Neuronal stem cell (in vitro differentiated cells): ENCODE results near the gene SYNE3.

ENCODE experiments used
- DNase-seq: peaks from one replicate; pipeline ENCODE4 v3.0.0-alpha.2; 2013; ENCODE audit warnings: low spot score
- H2AFZ ChIP-seq: one replicate; pipeline ENCODE4 v1.6.1; 2013; ENCODE audit warnings: mild to moderate bottlenecking, low read length, inconsistent platforms
- H2AK5ac ChIP-seq: 2 replicates; pipeline ENCODE4 v1.6.1; 2013; ENCODE audit warnings: low read depth, mild to moderate bottlenecking, inconsistent platforms, low read length, moderate library complexity, mixed read lengths
- H2BK120ac ChIP-seq: 2 replicates; pipeline ENCODE4 v1.6.1; 2013; ENCODE audit warnings: low read depth, mild to moderate bottlenecking, inconsistent platforms, low read length, moderate library complexity, mixed read lengths
- H2BK12ac ChIP-seq: one replicate; pipeline ENCODE4 v1.6.1; 2013; ENCODE audit warnings: low read length, inconsistent platforms
- H2BK15ac ChIP-seq: 2 replicates; pipeline ENCODE4 v1.6.1; 2013; ENCODE audit warnings: mild to moderate bottlenecking, low read length, inconsistent platforms, mixed read lengths
- H2BK5ac ChIP-seq: one replicate; pipeline ENCODE4 v1.6.1; 2013; ENCODE audit warnings: inconsistent platforms, mild to moderate bottlenecking, low read length, moderate library complexity
- H3K14ac ChIP-seq: one replicate; pipeline ENCODE4 v1.6.1; 2013; ENCODE audit warnings: low read length, inconsistent platforms
- H3K18ac ChIP-seq: 2 replicates; pipeline ENCODE4 v1.6.1; 2013; ENCODE audit warnings: low read length, inconsistent platforms
- H3K23ac ChIP-seq: 2 replicates; pipeline ENCODE4 v1.6.1; 2013; ENCODE audit warnings: low read depth, mild to moderate bottlenecking, mixed read lengths, low read length, inconsistent platforms; ENCODE audit not compliant: poor library complexity
- H3K27ac ChIP-seq: replicated peaks from 3 replicates; pipeline ENCODE4 v1.5.1; 2013; ENCODE audit warnings: low read length, inconsistent platforms
- H3K27me3 ChIP-seq, 3 experiments: 2 replicates each; pipeline ENCODE4 v1.6.1; 2013; ENCODE audit warnings: low read length in 3 of 3, mild to moderate bottlenecking in 2 of 3, inconsistent platforms in 1 of 3, low read depth in 1 of 3, mixed read lengths in 1 of 3, moderate library complexity in 1 of 3; ENCODE audit not compliant: control insufficient read depth in 3 of 3, insufficient read depth in 3 of 3
- H3K36me3 ChIP-seq, 2 donors: replicated peaks in 1 of 2; 2 replicates each; pipeline ENCODE4 v1.6.1; 2013; ENCODE audit warnings: low read length in 2 of 2; ENCODE audit not compliant: control insufficient read depth in 2 of 2, insufficient read depth in 2 of 2
- H3K4ac ChIP-seq: 2 replicates; pipeline ENCODE4 v1.6.1; 2013; ENCODE audit warnings: inconsistent platforms, mild to moderate bottlenecking, low read length, moderate library complexity
- H3K4me1 ChIP-seq, 2 donors: 1 replicate in 1 of 2; 2 replicates in 1 of 2; pipeline ENCODE4 v1.6.1; 2013; ENCODE audit warnings: low read length in 2 of 2, low read depth in 1 of 2; ENCODE audit not compliant: control insufficient read depth in 2 of 2, insufficient read depth in 1 of 2
- H3K4me2 ChIP-seq: one replicate; pipeline ENCODE4 v1.6.1; 2013; ENCODE audit warnings: mild to moderate bottlenecking, low read length, inconsistent platforms; ENCODE audit not compliant: insufficient read depth, poor library complexity, severe bottlenecking
- H3K4me3 ChIP-seq, 2 donors: 2 replicates each; pipeline ENCODE4 v1.5.1; 2013; ENCODE audit warnings: low read length in 2 of 2, mild to moderate bottlenecking in 2 of 2, inconsistent platforms in 1 of 2, moderate library complexity in 1 of 2
- H3K79me1 ChIP-seq: one replicate; pipeline ENCODE4 v1.6.1; 2013; ENCODE audit warnings: low read depth, mild to moderate bottlenecking, inconsistent platforms, low read length, moderate library complexity
- H3K9ac ChIP-seq: one replicate; pipeline ENCODE4 v1.6.1; 2013; ENCODE audit warnings: mild to moderate bottlenecking, low read depth, low read length, inconsistent platforms; ENCODE audit not compliant: poor library complexity
- H3K9me3 ChIP-seq, 2 donors: replicated peaks in 1 of 2; 2 replicates each; pipeline versions ENCODE3 to v1.6.1; 2013; ENCODE audit warnings: low read length in 2 of 2, mild to moderate bottlenecking in 2 of 2, inconsistent platforms in 1 of 2, low read depth in 1 of 2, mixed read lengths in 1 of 2, moderate library complexity in 1 of 2; ENCODE audit not compliant: control insufficient read depth in 2 of 2, insufficient read depth in 1 of 2
- H4K8ac ChIP-seq: one replicate; pipeline ENCODE4 v1.6.1; 2013; ENCODE audit warnings: low read depth, mild to moderate bottlenecking, inconsistent platforms, low read length, moderate library complexity
- H4K91ac ChIP-seq: one replicate; pipeline ENCODE4 v1.6.1; 2013; ENCODE audit warnings: low read length, low read depth, mild to moderate bottlenecking, inconsistent platforms; ENCODE audit not compliant: poor library complexity
- WGBS, 2 donors: extraction: QIAGEN DNeasy Blood & Tissue Kit; methylation state at CpG; one replicate each; pipeline ENCODE4 v1.1.7; 2013; ENCODE audit warnings: missing lambda C conversion rate in 2 of 2, mixed read lengths in 1 of 2; ENCODE audit not compliant: insufficient read length in 2 of 2, insufficient replicate concordance in 1 of 2; ENCODE audit errors: extremely low coverage in 2 of 2; 5-methylcytosine and 5-hydroxymethylcytosine counted together

SYNE3 gene

GRCh38 chr14:95533391-95533821 is 17.0 kb upstream of the SYNE3 start:
- Histone ChIP-seq H3K36me3 (peaks cover 2 to 42% of the 10 kb centered on the region in 2 donors), H3K4me1 (peaks cover 20 to 33% of the 10 kb centered on the region in 2 donors), H3K4me3 (peak overlapping the region; percentile 78 to 97), H3K4ac (no peak overlapping the region), H3K27me3 (no peaks in the 10 kb centered on the region), H3K9me3 (no peaks in the 10 kb centered on the region), H4K91ac (no peak overlapping the region), H3K14ac (no peak overlapping the region), H2AFZ (peak overlapping the region; percentile 90), H2BK15ac (no peak overlapping the region), H2BK12ac (no peak overlapping the region), H3K27ac (no peak overlapping the region), H4K8ac (no peak overlapping the region), H3K23ac (no peak overlapping the region), H3K18ac (no peak overlapping the region), H3K79me1 (peaks cover 12% of the 10 kb centered on the region), H2AK5ac (no peak overlapping the region), H2BK5ac (no peak overlapping the region), H3K4me2 (peak overlapping the region; percentile 76), H2BK120ac (no peak overlapping the region), H3K9ac (no peak overlapping the region)
- no CpG with 5 or more reads among the region's 10 CpGs for WGBS, 2 donors
- DNase-seq: no peak

DNA sequence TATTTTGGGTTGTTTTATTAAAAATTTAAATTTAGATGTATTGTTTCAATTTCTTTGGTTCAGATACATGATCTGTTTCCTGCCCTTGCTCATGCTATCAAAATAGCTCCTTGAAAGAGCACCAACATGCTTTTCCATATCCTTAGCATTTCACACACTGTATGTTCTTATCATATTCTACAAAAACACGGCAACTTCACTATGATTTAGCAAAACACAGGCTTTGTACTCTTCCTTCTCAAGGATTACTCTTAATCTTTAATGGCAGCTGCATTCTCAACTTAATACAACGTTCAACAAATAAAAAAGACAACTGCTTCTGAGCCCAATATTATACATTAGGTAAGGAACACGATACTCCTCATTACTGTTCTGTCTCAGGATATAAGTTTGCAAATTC is 15.5 kb upstream of the SYNE3 start:
- peaks cover 12% of the 10 kb centered on the region for H3K79me1 ChIP-seq
- no peaks in the 10 kb centered on the region for H3K9me3 ChIP-seq
- H3K23ac ChIP-seq: no peak overlapping the region
- no peak overlapping the region for H2BK120ac ChIP-seq
- peaks cover 14 to 23% of the 10 kb centered on the region in 2 donors for H3K4me1 ChIP-seq
- H3K9ac ChIP-seq: no peak overlapping the region
- H2BK5ac ChIP-seq: no peak overlapping the region
- no peak overlapping the region for H3K14ac ChIP-seq
- H3K4me2 ChIP-seq: no peak overlapping the region
- H3K27ac ChIP-seq: no peak overlapping the region
- WGBS, 2 donors: no CpG with 5 or more reads among the region's 3 CpGs
- H2AK5ac ChIP-seq: no peak overlapping the region
- no peak overlapping the region for H2AFZ ChIP-seq
- no peak overlapping the region for H4K8ac ChIP-seq
- peaks cover 2 to 42% of the 10 kb centered on the region in 2 donors for H3K36me3 ChIP-seq
- no peak overlapping the region for H2BK12ac ChIP-seq
- H3K4me3 ChIP-seq: peak overlapping the region in 1 of 2 donors; percentile 78
- H4K91ac ChIP-seq: no peak overlapping the region
- no peaks in the 10 kb centered on the region for H3K27me3 ChIP-seq
- H3K18ac ChIP-seq: no peak overlapping the region
- no peak overlapping the region for H2BK15ac ChIP-seq
- no peak overlapping the region for H3K4ac ChIP-seq
- DNase-seq: no peak

GRCh38 chr14:95531473-95531872 is 15.0 kb upstream of the SYNE3 start:
- H2BK12ac ChIP-seq: no peak overlapping the region
- no peak overlapping the region for H3K27ac ChIP-seq
- H3K4me3 ChIP-seq: no peak overlapping the region
- H2BK15ac ChIP-seq: no peak overlapping the region
- no peak overlapping the region for H3K4me2 ChIP-seq
- no peaks in the 10 kb centered on the region for H3K27me3 ChIP-seq
- H2AK5ac ChIP-seq: no peak overlapping the region
- peaks cover 2 to 42% of the 10 kb centered on the region in 2 donors for H3K36me3 ChIP-seq
- H3K4me1 ChIP-seq: peaks cover 11 to 18% of the 10 kb centered on the region in 2 donors
- H3K14ac ChIP-seq: no peak overlapping the region
- H3K18ac ChIP-seq: no peak overlapping the region
- H2AFZ ChIP-seq: no peak overlapping the region
- peaks cover 12% of the 10 kb centered on the region for H3K79me1 ChIP-seq
- H4K8ac ChIP-seq: no peak overlapping the region
- no peak for DNase-seq
- no peak overlapping the region for H3K23ac ChIP-seq
- WGBS, 2 donors: no CpG with 5 or more reads among the region's 3 CpGs
- no peak overlapping the region for H3K4ac ChIP-seq
- H2BK5ac ChIP-seq: no peak overlapping the region
- no peak overlapping the region for H3K9ac ChIP-seq
- no peak overlapping the region for H4K91ac ChIP-seq
- H3K9me3 ChIP-seq: no peaks in the 10 kb centered on the region
- no peak overlapping the region for H2BK120ac ChIP-seq

DNA sequence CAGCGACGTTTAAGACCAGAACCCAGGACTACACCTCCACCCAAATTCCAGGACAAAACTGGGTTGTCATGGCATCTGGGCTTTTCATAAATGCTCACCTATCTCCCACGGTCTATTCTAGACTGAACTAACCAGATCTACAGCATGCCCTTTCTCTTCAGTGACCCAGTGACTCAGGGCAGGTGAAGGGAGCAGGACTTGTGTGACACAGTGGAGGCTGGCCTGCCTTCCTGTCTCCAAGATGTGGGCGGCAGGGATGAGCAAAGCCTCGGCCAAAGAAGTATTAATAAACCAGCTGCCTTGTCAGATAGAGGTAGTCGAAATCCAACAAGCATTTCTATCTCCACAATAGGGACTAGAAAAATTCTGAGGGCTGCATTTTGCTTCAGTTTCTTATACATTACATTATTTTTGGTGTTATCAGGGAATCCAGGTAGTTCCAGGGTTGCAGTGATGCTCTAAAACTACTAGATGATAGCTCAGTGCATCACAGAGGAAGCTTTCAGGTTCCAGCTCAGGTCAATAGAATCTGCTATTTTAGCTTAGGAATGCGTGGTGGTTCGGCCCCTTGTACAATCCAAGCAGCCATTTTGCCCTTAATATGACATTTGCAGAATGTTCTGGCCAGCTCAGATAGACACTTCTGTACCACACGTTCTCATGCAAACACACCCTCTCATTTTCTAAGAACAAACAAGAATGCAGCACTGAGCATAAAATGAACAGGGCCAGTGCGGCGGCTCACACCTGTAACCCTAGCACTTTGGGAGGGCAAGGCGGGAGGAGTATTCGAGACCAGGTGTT is 14.2 kb upstream of the SYNE3 start:
- H4K8ac ChIP-seq: no peak overlapping the region
- no peak overlapping the region for H3K4me2 ChIP-seq
- H2AK5ac ChIP-seq: no peak overlapping the region
- no peak overlapping the region for H2BK15ac ChIP-seq
- peaks cover 7% of the 10 kb centered on the region for H3K79me1 ChIP-seq
- H3K9me3 ChIP-seq: no peaks in the 10 kb centered on the region
- no peaks in the 10 kb centered on the region for H3K27me3 ChIP-seq
- no peak overlapping the region for H3K23ac ChIP-seq
- H3K18ac ChIP-seq: no peak overlapping the region
- H2AFZ ChIP-seq: no peak overlapping the region
- H3K14ac ChIP-seq: no peak overlapping the region
- no peak overlapping the region for H3K4ac ChIP-seq
- peaks cover 5 to 13% of the 10 kb centered on the region in 2 donors for H3K4me1 ChIP-seq
- WGBS, 2 donors: no CpG with 5 or more reads among the region's 13 CpGs
- H3K36me3 ChIP-seq: peaks cover 2 to 42% of the 10 kb centered on the region in 2 donors
- DNase-seq: no peak
- no peak overlapping the region for H3K9ac ChIP-seq
- no peak overlapping the region for H2BK12ac ChIP-seq
- no peak overlapping the region for H3K4me3 ChIP-seq
- H4K91ac ChIP-seq: peak overlapping the region; percentile 5
- H2BK5ac ChIP-seq: no peak overlapping the region
- H2BK120ac ChIP-seq: no peak overlapping the region
- no peak overlapping the region for H3K27ac ChIP-seq
